ENCODE measurements around the gene AKT2. TPM values are rescaled to one million over a fixed set of nuclear protein-coding genes. Genes with fewer than 3 reads are reported as not detected.
A peak's percentile ranks its signal among the peaks of the same experiment; 100 is the strongest.

Gene AKT2
- total and polyA plus RNA-seq, 2 of the 8 experiments (the other 6 are each of a cell fraction or from before 2014, with no cell fraction given) = 151 to 183 TPM

DNA sequence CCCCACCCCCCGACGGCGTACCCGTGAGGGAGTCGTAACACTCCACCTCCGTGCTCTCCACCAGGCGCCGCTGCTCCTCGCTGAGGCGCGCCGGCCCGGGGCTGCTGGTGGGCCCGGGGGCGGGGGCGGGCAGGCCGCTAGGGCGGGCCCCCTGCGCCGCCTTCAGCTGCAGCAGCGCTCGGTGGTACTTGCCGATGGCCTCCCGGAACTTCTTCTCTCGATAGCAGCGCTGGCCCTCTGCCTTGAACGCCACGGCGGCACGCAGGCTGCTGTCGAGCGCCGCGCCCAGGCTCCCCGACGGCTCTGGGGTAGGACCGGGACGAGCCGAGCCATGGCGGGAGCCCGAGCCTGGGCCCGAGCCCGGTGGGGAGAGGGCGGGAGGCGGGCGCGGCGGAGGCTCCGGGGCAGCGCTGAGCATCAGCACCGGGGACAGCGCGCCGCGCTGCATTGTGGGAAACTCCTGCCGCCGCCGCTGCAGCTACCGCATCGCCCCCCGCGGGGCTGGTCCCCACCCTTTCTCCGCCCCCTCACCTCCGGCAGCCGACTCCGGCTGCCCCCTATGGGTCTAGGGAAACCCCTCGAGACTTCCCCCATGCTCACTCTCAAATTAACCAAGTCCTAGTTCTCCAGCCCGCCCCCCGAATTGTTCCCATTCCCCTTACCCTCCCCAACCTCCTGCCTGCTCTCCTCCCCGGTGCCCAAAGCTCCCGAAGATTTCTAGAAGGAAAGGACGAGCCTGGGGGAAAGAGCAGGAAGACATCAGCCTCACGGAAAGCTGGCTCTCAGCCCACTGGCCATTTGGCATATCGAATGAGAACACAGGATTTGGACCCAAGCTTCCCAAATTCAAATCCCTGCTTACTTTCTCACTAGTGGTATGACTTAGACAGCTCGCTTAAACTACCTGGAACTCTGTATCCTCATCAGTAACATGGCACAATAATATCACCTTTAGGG is 66.9 kb downstream of the AKT2 start, which contains the start of gene TTC9B:
TTC9B (minus strand) TSS at position 451 of the 957 bp plus-strand sequence; CDS start at position 448, 3 bp downstream.
- H3K36me3 ChIP-seq (ENCODE audit: control insufficient read depth in 2 of 4, insufficient read depth in 4 of 4, low read length in 3 of 4) = no peaks in the 10 kb centered on the region
- H2AK5ac ChIP-seq (ENCODE audit: low read depth, low read length) = no peak within 1 kb of the TSS
- H3K14ac ChIP-seq (ENCODE audit: insufficient read length) = no peak within 1 kb of the TSS
- peaks cover 0 to 5% of the 10 kb centered on the region in 2 experiments; a peak in 1 of 4 replicates for H3K9me3 ChIP-seq (ENCODE audit: insufficient read depth in 2 of 2, low read depth in 1 of 2, low read length in 1 of 2)
- H2AFZ ChIP-seq (ENCODE audit: low read length) = no peak within 1 kb of the TSS
- no peak within 1 kb of the TSS for H3K9ac ChIP-seq (replicated peaks in 1 of 4; ENCODE audit: extremely low read depth in 1 of 4, low read depth in 3 of 4, low read length in 3 of 4)
- FAIRE-seq (no peak), DNase-seq (ENCODE audit: low read depth in 1 of 2, low spot score in 2 of 2) (peak; percentile 46 to 93)
- 35% methylated on average over 6 of the region's 75 CpGs; no CpG with 5 or more reads in 1 of the 2 experiments for WGBS, 2 experiments (ENCODE audit: extremely low coverage in 1 of 2, insufficient coverage in 1 of 2, insufficient read length in 1 of 2, insufficient replicate concordance in 2 of 2, low coverage in 1 of 2, low lambda C conversion rate in 2 of 2, missing lambda C conversion rate in 1 of 2)
- peaks cover 3 to 4% of the 10 kb centered on the region in 2 experiments for H4K20me1 ChIP-seq (replicated peaks in 1 of 2; ENCODE audit: control insufficient read depth in 1 of 2, insufficient read depth in 2 of 2, low read length in 2 of 2)
- no peak within 1 kb of the TSS for H2BK120ac ChIP-seq (replicated peaks; ENCODE audit: low read depth, low read length)
- H2BK15ac ChIP-seq (ENCODE audit: low read length) = no peak within 1 kb of the TSS
- H3K79me1 ChIP-seq (ENCODE audit: low read depth, low read length) = no peaks in the 10 kb centered on the region
- peak within 1 kb of the TSS; percentile 3 to 49 (median 16); a peak in 5 of 8 replicates for H3K4me3 ChIP-seq (ENCODE audit: extremely low read depth in 1 of 4, insufficient read depth in 2 of 4, low read depth in 3 of 4, low read length in 4 of 4)
- no peak within 1 kb of the TSS for H2BK12ac ChIP-seq (ENCODE audit: low read depth, low read length)
- H4K5ac ChIP-seq (ENCODE audit: insufficient read length, low read depth, low read length) = peak within 1 kb of the TSS; percentile 60
- H3K56ac ChIP-seq (replicated peaks; ENCODE audit: insufficient read length, low read depth, low read length) = no peak within 1 kb of the TSS
- H4K8ac ChIP-seq (ENCODE audit: extremely low read depth, insufficient read depth, low read length) = peak within 1 kb of the TSS; percentile 80
- no peak within 1 kb of the TSS for H2BK5ac ChIP-seq (ENCODE audit: low read depth, low read length)
- no peak within 1 kb of the TSS for H2BK20ac ChIP-seq (ENCODE audit: low read length)
- H3K23ac ChIP-seq (ENCODE audit: insufficient read length) = no peak within 1 kb of the TSS
- peaks cover 3 to 21% (median 16%) of the 10 kb centered on the region in 4 experiments for H3K27me3 ChIP-seq (replicated peaks in 1 of 4; ENCODE audit: control insufficient read depth in 3 of 4, extremely low read depth in 1 of 4, insufficient read depth in 3 of 4, low read length in 3 of 4)
- H3K27ac ChIP-seq (ENCODE audit: low read depth, low read length) = no peak within 1 kb of the TSS
- no peak within 1 kb of the TSS for H4K91ac ChIP-seq (replicated peaks; ENCODE audit: insufficient read length, low read length)
- H3K4ac ChIP-seq (replicated peaks; ENCODE audit: insufficient read length, low read depth, low read length) = no peak within 1 kb of the TSS
- peaks cover 7% of the 10 kb centered on the region; the same call in 1 of the 2 replicates for H3K23me2 ChIP-seq (ENCODE audit: low read depth, low read length)
- H3K18ac ChIP-seq (ENCODE audit: extremely low read depth, low read length) = no peak within 1 kb of the TSS
- H3K4me1 ChIP-seq (replicated peaks in 1 of 4; ENCODE audit: control insufficient read depth in 3 of 4, insufficient read depth in 4 of 4, low read length in 3 of 4) = peaks cover 0 to 11% (median 6%) of the 10 kb centered on the region in 4 experiments; a peak in 5 of 7 replicates
- H3K4me2 ChIP-seq (ENCODE audit: insufficient read depth in 1 of 2, low read depth in 2 of 2, low read length in 2 of 2) = peak within 1 kb of the TSS; percentile 67 to 70
- ChIA-PET POLR2A (ENCODE audit: partially characterized antibody) (interaction anchor here (1.2 to 1.8 kb wide), 6 partner anchors 9 to 66 kb away, joined by 3 to 6 read pairs (median 4); partner anchors contain the start of gene CCNP), CTCF (ENCODE audit: partially characterized antibody) (interaction anchor here (0.6 to 4.5 kb wide), 35 partner anchors 9 to 304 kb away, joined by 3 to 32 read pairs (median 5); partner anchors contain the start of genes CCNP and MAP3K10)
- no peaks in the 10 kb centered on the region for H3K79me2 ChIP-seq (ENCODE audit: control insufficient read depth in 1 of 2, insufficient read depth in 2 of 2, low read length in 2 of 2)
- TF ChIP-seq SIX5 (IDR thresholded peaks at IDR 0.05; ENCODE audit: low read depth, low read length) (no peak), YY1 (IDR thresholded peaks at IDR 0.05; ENCODE audit: low read depth, low read length) (peak; percentile 89), TAF7 (optimal IDR thresholded peaks at IDR 0.05; ENCODE audit: borderline replicate concordance, low read depth, low read length) (peak; percentile 11), CREB1 (IDR thresholded peaks at IDR 0.05) (no peak), BRCA1 (IDR thresholded peaks at IDR 0.05; ENCODE audit: low read depth, low read length) (no peak), CHD1 (IDR thresholded peaks at IDR 0.05; ENCODE audit: low read depth, low read length) (no peak), CTBP2 (IDR thresholded peaks at IDR 0.05; ENCODE audit: borderline replicate concordance, insufficient read depth, insufficient read length, low read length) (peak; percentile 99), SP4 (IDR thresholded peaks at IDR 0.05; ENCODE audit: low read length) (no peak), EGR1 (IDR thresholded peaks at IDR 0.05; ENCODE audit: borderline replicate concordance, low read depth, low read length) (peak; percentile 97), JUND (IDR thresholded peaks at IDR 0.05; ENCODE audit: low read length) (no peak), FOSL1 (IDR thresholded peaks at IDR 0.05; ENCODE audit: insufficient read depth, low read depth, low read length) (no peak), JUN (IDR thresholded peaks at IDR 0.05; ENCODE audit: low read depth, low read length) (no peak)

Data from H1 (cell line).